Brain microvascular endothelial cell (primary cell): Measurements from ENCODE around the gene TM4SF4.

Source experiments
- DNase-seq: peaks from one replicate; pipeline ENCODE4 v3.0.0-alpha.2; 2020
- H3K27ac ChIP-seq: fragments of 250-450 bp; sonication (Bioruptor Pico); 2 replicates; pipeline ENCODE4 v1.5.1; 2020; ENCODE audit warnings: mild to moderate bottlenecking, moderate library complexity
- H3K27me3 ChIP-seq: fragments of 250-450 bp; sonication (Bioruptor Pico); replicated peaks from 2 replicates; pipeline ENCODE4 v1.5.1; 2020; ENCODE audit warnings: mild to moderate bottlenecking
- H3K36me3 ChIP-seq: fragments of 250-450 bp; sonication (Bioruptor Pico); replicated peaks from 2 replicates; pipeline ENCODE4 v1.5.1; 2020; ENCODE audit warnings: mild to moderate bottlenecking
- H3K4me3 ChIP-seq: 2 replicates; pipeline ENCODE4 v1.5.1; 2011; ENCODE audit warnings: low read depth, mild to moderate bottlenecking, control low read depth, low read length, moderate library complexity
- in situ Hi-C: cut with HindIII; loops from 2 replicates; pipeline ENCODE4 v1.10.0; 2017; ENCODE audit warnings: low sequenced_read_pairs, low pct_ligation_motif_present
- TF ChIP-seq, protein P1 (sequence below): IDR thresholded peaks from 2 replicates; pipeline ENCODE4 v1.5.1; 2011; ENCODE audit warnings: low read depth, mild to moderate bottlenecking, moderate library complexity, low read length, control low read depth, inconsistent platforms; ENCODE audit errors: missing control alignments

TM4SF4 gene

DNA sequence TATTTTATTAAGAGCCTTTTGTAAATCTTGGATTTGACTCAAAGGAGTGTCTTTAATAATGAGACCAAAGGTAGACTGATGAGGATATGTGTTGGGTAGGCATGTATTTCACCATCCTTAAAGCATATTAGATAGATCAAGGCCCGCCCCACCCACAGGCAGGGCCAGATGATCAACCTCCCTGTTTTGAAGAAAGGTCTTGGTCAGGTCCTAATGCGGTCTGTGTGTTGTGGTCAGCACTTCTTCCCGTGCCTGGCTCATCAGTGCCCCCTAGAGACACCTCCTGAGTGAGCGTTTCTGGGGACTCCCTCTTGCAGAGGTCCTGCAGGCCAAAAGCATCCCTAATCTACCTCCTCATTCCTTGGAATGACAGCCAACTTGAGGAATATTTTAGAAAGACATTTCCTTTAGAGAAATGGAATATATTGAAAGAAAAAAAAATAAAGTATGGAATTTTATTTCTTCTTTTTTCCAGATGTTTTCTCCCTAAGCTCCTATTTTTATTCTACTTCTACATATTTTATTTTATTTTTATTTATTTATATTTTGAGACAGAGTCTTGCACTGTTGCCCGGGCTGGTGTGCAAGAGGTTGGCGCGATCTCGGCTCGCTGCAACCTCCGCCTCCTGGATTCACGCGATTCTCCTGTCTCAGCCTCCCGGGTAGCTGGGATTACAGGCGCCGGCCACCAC, 6.0 kb downstream of the TM4SF4 start:
- in situ Hi-C loops, result no loop called here
- H3K4me3 ChIP-seq, result no peak overlapping the region
- TF ChIP-seq, protein P1, sequence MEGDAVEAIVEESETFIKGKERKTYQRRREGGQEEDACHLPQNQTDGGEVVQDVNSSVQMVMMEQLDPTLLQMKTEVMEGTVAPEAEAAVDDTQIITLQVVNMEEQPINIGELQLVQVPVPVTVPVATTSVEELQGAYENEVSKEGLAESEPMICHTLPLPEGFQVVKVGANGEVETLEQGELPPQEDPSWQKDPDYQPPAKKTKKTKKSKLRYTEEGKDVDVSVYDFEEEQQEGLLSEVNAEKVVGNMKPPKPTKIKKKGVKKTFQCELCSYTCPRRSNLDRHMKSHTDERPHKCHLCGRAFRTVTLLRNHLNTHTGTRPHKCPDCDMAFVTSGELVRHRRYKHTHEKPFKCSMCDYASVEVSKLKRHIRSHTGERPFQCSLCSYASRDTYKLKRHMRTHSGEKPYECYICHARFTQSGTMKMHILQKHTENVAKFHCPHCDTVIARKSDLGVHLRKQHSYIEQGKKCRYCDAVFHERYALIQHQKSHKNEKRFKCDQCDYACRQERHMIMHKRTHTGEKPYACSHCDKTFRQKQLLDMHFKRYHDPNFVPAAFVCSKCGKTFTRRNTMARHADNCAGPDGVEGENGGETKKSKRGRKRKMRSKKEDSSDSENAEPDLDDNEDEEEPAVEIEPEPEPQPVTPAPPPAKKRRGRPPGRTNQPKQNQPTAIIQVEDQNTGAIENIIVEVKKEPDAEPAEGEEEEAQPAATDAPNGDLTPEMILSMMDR, result peak; percentile 97
- peak; percentile 92 for DNase-seq
- no peaks in the 10 kb centered on the region for H3K36me3 ChIP-seq
- H3K27me3 ChIP-seq, result no peaks in the 10 kb centered on the region
- peak overlapping the region; percentile 45 for H3K27ac ChIP-seq

DNA sequence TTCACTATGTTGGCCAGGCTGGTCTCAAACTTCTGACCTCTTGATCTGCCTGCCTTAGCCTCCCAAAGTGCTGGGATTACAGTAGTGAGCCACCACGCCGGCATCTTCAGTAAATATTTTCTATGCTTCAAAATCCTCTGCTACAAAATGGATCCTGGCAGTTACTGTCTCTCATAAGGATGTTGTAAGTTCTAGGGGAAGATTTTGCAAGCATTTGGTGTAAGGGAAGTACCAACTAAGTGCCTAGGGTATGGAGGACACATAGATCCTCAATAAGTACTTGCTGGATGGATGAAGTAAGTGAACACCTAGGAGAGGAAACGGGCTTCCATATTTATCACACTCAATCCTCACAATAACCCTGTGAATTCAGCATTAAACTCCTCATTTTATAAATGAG, 6.6 kb downstream of the TM4SF4 start:
- H3K27ac ChIP-seq, result no peak overlapping the region
- H3K27me3 ChIP-seq, result no peaks in the 10 kb centered on the region
- no peak overlapping the region for H3K4me3 ChIP-seq
- no peaks in the 10 kb centered on the region for H3K36me3 ChIP-seq
- in situ Hi-C loops, result no loop called here
- TF ChIP-seq, protein P1, result no peak
- no peak for DNase-seq

DNA sequence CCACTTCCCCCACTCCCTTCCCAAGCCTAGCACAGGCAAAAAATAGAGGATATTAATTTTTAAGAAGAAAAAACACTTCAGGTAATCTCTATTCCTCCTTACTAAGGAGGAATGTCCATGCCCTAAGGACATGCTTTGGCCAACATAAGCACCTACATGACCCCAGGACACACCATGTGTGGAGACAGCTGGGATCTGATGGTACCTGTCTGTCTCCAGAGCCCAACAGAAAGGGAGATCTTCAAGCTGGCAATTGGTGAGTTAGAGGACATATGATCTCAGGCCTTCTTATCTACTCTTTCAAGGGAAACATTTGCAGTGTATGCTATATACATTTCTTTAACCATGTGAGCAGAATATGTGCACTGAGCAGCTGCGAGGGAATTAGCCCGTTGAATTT, 7.0 kb downstream of the TM4SF4 start:
- no peaks in the 10 kb centered on the region for H3K27me3 ChIP-seq
- H3K27ac ChIP-seq, result no peak overlapping the region
- TF ChIP-seq, protein P1, result no peak
- H3K36me3 ChIP-seq, result no peaks in the 10 kb centered on the region
- H3K4me3 ChIP-seq, result no peak overlapping the region
- no peak for DNase-seq
- in situ Hi-C loops, result no loop called here

DNA sequence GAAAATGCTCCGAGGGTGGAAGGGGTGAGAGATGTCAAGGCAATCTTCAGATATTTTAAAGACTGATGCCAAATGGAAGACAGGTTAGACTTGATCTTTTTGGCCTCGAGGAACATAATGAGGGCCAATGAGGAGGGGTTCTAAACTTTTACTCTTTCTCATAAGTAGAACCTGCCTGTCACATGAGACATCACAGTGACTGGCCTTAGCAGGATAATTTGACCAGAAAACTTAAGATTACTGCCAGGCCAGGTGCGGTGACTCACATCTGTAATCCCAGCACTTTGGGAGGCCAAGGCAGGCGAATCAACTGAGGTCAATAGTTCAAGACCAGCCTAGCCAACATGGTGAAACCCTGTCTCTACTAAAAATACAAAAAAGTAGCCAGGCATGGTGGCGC, 12.2 kb downstream of the TM4SF4 start:
- Histone ChIP-seq H3K27ac (no peak overlapping the region), H3K27me3 (no peaks in the 10 kb centered on the region), H3K4me3 (no peak overlapping the region), H3K36me3 (no peaks in the 10 kb centered on the region)
- TF ChIP-seq, protein P1, result no peak
- no peak for DNase-seq
- in situ Hi-C loops, result no loop called here

DNA sequence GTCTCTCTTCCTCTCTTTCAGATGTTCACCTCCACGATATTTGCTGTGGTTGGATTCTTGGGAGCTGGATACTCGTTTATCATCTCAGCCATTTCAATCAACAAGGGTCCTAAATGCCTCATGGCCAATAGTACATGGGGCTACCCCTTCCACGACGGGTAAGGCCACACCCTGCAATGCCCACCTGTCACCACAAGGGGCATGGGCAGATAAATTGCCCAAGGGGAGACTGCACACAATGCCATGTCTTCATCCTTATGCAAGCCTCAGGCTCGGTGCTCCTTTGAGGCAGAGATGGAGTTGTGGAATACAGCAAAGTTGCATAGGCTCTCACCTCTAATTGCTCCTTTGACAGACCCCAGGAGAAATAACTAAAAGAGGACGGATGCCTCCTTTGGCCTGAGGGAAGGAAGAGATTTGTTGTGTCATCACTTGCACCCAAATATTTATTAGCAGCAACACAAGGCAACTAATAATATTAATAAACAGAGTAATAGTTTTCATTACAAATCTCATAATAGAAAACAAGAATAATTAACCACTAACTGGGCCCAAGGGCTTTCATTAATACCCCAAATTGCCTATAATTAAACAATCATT, 13.2 kb downstream of the TM4SF4 start:
- in situ Hi-C loops, result no loop called here
- H3K36me3 ChIP-seq, result no peaks in the 10 kb centered on the region
- TF ChIP-seq, protein P1, result peak; percentile 73
- no peak overlapping the region for H3K4me3 ChIP-seq
- DNase-seq, result no peak
- H3K27me3 ChIP-seq, result no peaks in the 10 kb centered on the region
- no peak overlapping the region for H3K27ac ChIP-seq
